GM11168 (cell line): ENCODE data around the gene GPR137B.

ENCODE experiments used
- in situ Hi-C: fragments of 300-500 bp; cut with MboI; formaldehyde crosslinking; loops from one replicate; pipeline ENCODE4 v1.12.0; 2022; ENCODE audit warnings: low sequenced_read_pairs; ENCODE audit not compliant: unreplicated experiment

GPR137B gene

DNA sequence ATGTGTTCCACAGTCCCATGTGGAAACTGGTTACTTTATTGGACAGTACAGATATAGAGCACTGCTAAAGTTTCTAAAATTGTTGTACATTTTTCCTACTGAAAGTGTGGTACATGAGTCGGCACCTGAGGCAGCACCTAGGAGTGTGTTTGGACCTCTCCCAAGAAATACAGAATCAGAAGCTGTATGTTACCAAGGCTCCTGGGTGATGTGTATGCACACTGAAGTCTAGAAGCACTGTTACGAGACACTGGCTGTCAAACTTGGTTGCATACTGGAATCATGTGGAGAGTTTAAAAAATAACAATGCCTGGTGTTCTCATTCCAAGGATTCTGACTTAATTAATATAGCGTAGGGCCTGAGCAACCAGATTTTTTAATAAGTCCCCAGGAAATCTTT is 92.8 kb downstream of the GPR137B start:
- in situ Hi-C loops = no loop called here

DNA sequence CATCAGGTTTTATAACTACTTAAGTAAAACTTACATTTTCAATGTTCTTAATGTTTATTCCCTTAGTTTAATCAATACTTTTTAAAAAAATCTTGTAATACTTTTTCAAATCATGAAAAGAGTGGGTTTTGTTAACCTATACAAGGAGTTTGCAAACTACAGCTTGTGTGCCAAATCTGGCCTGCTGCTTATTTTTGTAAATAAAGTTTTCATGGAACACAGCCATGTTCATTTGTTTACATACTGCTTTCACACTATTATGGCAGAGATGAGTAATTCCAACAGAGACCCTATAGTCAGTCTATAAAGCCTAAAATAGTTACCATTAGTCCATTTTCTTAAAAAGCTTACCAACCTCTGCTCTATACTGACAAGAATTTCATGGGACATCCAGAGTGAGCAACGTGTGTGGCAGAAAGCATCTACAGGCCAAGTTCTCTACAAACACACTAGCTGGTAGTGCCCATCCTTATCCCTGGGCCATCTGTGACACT is 96.8 kb downstream of the GPR137B start:
- in situ Hi-C loops = no loop called here

DNA sequence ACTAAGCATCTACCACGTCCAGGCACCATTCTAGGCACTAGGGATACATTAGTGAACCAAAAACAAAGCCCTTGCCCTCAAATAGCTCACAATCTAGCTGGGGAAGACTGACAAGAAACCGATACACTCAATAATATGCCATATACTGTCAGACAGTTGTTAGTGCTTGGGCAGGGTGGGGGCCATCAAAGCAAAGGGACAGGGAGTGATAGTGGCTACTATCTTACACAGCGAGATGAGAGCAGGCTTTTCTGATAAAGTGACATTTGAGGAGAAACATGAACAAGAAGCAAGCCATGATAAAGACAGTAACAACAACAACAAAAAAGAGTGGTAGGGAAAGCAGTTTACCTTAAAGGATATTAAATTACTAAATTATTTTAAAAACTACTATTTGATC is 98.3 kb downstream of the GPR137B start:
- in situ Hi-C loops = no loop called here

DNA sequence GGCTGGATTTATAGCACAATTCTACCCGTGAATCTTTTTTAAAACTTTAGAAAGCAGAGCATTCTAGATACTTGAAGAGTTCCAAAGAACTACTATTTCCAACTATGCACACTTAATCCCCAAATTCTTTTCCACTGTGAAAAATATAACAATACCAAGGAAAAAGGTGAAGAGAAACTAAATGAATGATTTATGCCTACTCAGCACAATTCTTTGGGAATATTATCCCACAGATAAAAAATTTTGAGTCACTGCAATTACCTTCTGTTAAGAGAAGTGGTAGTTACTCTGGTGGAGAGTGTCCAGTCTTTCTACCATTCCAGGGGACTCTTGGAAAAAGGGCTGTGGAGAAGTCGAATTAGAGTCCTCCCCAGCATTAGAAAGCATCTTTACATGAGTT is 100.2 kb downstream of the GPR137B start:
- in situ Hi-C loops = no loop called here

DNA sequence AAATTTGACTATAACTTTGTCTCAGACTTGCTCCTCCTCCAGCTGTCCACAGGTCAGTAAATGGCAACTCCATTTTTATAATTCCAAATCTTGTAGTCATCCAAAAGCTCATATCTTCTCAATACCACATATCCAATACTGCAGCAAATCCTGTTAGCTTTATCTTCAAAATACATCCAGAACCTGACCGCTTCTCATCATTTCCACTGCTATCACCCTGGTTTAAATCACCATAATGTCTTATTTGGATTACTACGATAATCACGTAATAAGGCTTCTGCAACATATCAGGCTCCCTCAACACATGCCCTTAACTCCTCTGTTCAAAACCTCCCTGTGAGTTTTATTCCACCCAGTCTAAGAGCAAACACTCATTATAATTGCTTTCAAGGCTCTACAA is 104.9 kb downstream of the GPR137B start:
- in situ Hi-C loops = no loop called here

- in situ Hi-C loops = loop anchor here (5.0 kb wide), 1 partner anchor 41 kb away; no protein-coding TSS in a partner anchor
Observed at GRCh38 chr1:236251587-236251986, 109.2 kb downstream of the GPR137B start.

- in situ Hi-C loops = loop anchor here (5.0 kb wide), 1 partner anchor 39 kb away; no protein-coding TSS in a partner anchor
Observed at GRCh38 chr1:236253119-236253518, 110.8 kb downstream of the GPR137B start.

DNA sequence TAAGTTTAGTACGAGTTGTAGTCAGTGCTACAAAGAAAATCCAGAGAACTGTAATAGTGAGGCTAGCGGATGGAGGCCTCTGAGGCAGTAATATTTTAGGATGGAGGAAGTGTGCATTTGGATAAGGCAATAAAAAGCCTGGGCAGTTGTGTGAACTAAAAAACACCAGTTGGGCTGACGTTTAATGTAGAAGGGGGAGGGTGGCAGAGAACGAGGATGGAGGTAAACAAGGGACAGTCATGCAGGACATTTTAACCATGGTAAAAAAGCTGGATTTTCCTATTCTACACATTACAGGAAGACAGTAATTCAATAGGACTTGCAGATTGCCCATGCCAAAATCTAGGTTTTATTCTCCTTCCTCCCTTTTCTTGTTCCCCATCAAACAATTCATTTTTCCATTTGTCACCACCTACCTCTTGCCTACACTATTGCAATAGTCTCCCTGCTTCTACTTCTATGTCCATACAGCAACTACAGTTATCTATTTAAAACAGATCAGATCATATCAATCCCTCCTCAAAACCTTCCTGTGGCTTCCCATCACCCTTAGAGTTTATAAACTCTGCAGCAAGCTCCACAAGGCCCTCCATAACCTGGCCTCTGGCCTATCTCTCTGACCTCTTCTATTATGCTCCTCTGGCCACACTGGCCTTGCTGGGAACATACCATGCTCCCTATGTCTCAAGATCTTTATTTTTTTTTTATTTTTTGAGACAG is 111.7 kb downstream of the GPR137B start:
- in situ Hi-C loops = loop anchor here (5.0 kb wide), 1 partner anchor 38 kb away; no protein-coding TSS in a partner anchor

- in situ Hi-C loops = no loop called here
Observed at GRCh38 chr1:236257216-236257615, 114.9 kb downstream of the GPR137B start.

DNA sequence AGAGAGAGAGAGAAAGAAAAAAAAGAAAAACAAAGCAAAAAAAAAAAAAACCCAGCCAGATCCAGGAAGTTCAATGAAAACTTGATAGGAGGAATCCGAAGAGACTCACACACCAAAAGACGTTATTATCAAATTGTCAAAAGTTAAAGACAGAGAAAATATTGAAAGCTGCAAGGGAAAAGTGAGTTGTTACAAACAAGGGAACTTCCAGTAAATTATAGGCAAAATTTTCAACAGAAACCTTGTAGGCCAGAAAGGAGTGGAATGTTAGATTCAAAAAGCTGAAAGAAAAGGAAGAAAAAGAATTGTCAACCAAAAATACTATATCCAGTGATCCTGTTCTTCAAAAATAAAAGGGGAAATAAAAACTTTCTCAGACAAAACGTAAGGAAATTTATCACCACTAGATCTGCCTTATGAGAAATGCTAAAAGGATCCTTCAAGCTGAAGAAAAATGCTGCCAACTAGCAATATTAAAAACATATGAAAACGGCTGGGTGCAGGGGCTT is 115.8 kb downstream of the GPR137B start:
- in situ Hi-C loops = no loop called here
